Measurements from ENCODE around the gene TIMM10.

The TIMM10 gene

DNA sequence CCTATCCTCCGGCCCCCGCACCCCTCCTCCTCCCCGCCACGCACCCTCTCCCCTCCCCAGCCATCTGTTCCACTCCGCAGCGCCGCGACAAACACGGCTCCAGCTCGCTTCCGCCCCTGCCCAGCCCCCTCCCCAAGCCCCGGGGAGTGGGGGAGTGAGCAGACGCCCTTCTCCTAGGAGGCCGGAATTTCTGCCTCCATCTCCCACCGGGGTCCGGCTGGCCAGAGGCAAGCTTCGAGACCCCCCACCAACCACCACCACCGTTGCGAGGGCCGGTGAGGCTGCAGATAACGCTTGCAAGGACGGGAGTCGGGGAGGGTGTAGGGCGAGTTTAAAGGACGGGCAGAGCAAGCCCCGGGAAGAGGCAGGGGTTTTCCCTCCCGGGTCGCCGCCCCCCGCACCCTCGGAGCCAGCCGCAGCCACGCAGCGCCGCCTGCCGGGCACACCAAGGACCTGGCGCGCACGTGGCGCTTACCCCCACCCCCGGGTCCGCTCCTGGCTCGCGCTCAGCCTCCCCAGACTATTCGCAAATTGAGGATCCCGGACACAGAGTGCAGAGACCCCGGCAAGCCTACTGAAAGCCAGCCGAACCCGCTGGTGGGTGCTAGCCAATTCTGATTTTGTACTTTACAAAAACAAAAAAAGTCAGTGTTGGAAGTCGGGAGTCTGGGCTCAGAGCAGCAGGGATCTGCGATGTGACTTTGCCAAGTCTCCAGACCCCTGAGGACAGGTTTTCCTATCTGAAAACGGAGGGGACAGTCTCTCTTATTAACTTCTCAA, 47.6 kb downstream of the TIMM10 start:
- DNase-seq (ENCODE audit: low read depth), result peak; percentile 50

DNA sequence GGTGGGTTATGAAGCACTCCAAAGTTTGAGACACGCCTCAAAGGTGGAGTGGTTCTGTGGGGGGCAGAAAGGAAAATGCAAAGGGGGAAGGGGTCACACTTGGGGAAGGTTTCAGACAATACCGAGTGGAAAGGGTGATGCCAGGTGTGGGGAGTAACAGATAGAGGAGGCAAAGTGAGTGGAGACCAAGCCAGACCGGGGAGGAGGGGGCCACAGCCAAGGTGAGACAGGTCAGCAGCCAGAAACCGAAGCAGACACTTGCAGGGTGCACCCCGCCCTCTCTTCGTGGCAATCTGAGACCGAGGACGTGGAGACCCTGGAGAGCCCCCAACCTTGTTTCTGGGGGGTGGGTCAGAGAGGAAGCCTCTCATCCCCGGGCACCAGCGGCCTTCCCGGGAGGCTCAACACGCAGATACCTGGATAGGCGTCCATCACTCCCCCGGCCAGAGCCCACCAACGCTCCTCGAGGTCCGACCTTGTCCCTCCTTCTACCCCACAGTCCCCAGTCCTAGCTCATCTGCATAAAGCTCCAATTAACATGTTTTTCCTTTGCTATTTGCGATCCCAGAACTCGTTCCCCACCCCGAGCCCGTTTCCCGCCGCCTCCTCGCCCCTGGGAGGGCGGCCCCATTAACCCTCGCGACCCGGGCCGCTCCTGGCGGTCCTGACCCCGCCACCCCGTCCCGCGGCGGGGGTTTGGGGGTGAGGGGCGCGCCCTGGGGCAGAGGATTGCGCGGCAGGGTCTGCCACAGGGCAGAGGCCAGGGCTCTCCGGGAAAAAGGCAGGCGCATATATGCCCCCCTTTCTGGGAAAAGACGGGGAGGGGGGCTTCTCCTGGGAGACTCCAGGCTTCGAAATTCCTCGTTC, 48.4 kb downstream of the TIMM10 start:
- no peak for DNase-seq (ENCODE audit: low read depth)

DNA sequence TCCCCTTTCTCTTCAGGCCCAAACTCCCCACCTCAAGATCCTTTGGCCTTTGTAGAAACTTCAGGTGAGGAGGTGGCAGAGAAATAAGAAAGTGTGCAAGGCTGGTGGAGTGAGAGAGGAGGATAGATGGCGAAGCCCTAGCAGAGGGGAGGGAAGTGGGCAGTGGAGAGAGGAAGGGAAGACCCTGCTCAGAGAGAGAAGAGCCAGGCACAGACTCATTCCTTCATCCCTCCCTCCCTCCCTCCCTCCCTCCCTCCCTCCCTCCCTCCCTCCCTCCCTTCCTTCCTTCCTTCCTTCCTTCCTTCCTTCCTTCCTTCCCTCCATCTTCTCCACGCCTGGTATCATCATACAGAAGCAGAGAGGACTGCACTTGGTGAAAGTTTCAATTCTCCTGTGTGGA, 49.2 kb downstream of the TIMM10 start:
- DNase-seq (ENCODE audit: low read depth), result no peak

DNA sequence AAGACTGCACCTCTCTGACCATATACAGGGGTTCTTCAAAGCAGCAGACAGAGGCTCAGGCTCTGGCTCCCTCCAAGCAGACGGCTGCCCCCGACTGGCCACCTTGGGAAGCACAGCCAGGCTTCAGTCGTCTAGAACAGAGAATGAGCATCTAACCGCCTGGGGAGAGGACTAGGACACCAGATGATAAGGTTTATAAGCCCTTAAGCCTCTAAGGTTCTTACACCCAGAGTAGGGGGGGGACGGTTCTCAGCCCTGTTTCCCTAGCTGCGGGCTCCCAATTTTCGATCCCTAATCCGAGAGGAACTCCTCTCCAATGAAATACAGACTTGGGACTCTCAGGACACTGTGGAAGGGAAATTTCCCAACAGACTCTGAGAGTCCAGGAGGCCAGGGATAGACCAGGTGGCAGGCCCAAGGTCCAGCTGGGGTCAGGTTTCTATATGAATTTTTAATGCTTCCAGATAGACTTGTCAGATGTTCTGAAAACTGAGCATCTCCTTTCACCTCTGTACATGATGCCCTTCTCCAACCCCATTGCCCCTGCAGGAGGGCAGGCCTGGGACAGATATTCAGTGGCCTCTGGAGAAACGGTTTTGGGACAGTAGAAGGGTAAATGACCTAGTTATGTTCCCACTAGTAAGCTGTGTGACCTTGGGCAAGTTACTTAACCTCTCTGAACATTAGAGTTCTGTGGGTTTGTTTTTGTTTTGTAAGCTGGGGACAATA, 50.0 kb downstream of the TIMM10 start:
- DNase-seq (ENCODE audit: low read depth), result peak; percentile 68

DNA sequence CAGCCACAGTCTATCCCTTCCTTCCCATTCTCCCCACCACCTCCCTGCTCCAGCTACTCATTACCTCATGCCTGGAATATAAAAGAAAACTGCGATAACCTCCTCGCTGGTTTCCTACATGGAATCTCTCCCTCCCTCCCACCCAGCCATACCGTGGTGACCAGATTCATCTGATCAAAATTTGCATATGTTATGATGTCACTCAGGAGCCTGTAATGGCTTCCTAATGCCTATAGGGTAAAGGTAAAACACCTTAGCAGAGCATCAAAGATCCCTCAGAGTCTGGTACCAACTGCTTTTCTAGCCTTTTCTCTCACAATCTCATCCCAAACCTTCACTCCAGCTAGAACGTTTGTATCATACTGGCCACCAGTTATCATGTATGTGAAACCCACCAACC, 50.6 kb downstream of the TIMM10 start:
- DNase-seq (ENCODE audit: low read depth), result no peak

DNA sequence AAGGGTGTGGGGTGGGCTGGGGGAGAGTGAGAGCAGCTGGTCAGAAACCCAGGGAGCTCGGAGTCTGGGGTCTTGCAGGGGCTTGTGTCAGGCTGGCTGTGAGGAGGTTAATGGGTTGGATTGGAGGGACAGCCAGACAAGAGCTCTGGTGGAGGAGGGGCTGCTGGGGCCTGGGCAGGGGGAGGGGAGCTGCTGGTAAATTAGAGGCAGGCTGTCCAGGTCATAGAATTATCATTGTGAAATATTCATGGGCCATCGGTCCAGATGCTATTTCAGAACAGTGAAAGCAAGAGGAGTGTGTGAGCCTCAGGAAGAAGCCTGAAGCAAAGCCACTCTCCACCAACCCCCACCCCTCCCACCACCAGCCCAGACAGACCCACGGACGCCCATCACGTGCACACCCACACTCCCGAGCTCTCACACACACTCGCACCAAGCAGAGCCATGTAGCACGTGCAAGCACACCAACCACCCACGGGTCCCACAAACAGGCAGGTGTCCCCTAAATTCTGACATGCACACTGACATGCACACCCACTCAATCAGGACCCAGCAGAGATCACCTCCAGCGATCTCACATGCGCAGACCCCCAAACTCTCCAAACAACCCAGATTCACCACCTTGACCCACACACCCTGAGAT, 51.4 kb downstream of the TIMM10 start:
- DNase-seq (ENCODE audit: low read depth), result no peak
